ENCODE data around the gene STAC2.

STAC2 gene

GRCh38 chr17:39225308-39225958 is at the start of gene STAC2:
Gene STAC2, minus strand, starts transcription at chr17:39225945. Its CDS starts 443 bp downstream, at chr17:39225502.
- Histone ChIP-seq H3K9me2 (replicated peaks; ENCODE audit: insufficient read depth, low read length) (no peaks in the 10 kb centered on the region), H3K9me3 (ENCODE audit: insufficient read depth, low read length) (no peaks in the 10 kb centered on the region), H3K27ac (ENCODE audit: low read depth, low read length) (no peak within 1 kb of the TSS), H3K36me3 (ENCODE audit: low read length) (no peaks in the 10 kb centered on the region), H3K79me2 (ENCODE audit: insufficient read depth, low read length) (no peaks in the 10 kb centered on the region), H3K27me3 (ENCODE audit: low read length) (no peaks in the 10 kb centered on the region; the same call in 1 of the 2 replicates), H3K4me2 (ENCODE audit: low read depth, low read length, poor library complexity, severe bottlenecking) (no peak within 1 kb of the TSS), H2AFZ (ENCODE audit: low read depth, low read length, severe bottlenecking) (no peak within 1 kb of the TSS), H3K9ac (ENCODE audit: low read length) (no peak within 1 kb of the TSS), H3F3A (ENCODE audit: insufficient read depth) (no peaks in the 10 kb centered on the region), H3K4me3 (ENCODE audit: insufficient read depth, low read length, poor library complexity, severe bottlenecking) (no peak within 1 kb of the TSS), H4K20me1 (ENCODE audit: low read depth, low read length) (no peaks in the 10 kb centered on the region)
- no peak for TF ChIP-seq CTCF (IDR thresholded peaks at IDR 0.05; ENCODE audit: insufficient read depth, low read length, poor library complexity, severe bottlenecking)
- TF ChIP-seq EZH2phosphoT487 (conservative IDR thresholded peaks at IDR 0.05; ENCODE audit: low read length): no peak

GRCh38 chr17:39271546-39271945 is 45.8 kb upstream of the STAC2 start:
- TF ChIP-seq EZH2phosphoT487 (conservative IDR thresholded peaks at IDR 0.05; ENCODE audit: low read length) (no peak), CTCF (IDR thresholded peaks at IDR 0.05; ENCODE audit: insufficient read depth, low read length, poor library complexity, severe bottlenecking) (no peak)
- H3K9me3 ChIP-seq (ENCODE audit: insufficient read depth, low read length): no peaks in the 10 kb centered on the region
- no peaks in the 10 kb centered on the region for H3K9me2 ChIP-seq (replicated peaks; ENCODE audit: insufficient read depth, low read length)
- H3F3A ChIP-seq (ENCODE audit: insufficient read depth): no peaks in the 10 kb centered on the region
- no peak overlapping the region for H3K27ac ChIP-seq (ENCODE audit: low read depth, low read length)
- H2AFZ ChIP-seq (ENCODE audit: low read depth, low read length, severe bottlenecking): no peak overlapping the region
- no peaks in the 10 kb centered on the region for H3K36me3 ChIP-seq (ENCODE audit: low read length)
- no peak overlapping the region for H3K4me2 ChIP-seq (ENCODE audit: low read depth, low read length, poor library complexity, severe bottlenecking)
- H3K27me3 ChIP-seq (ENCODE audit: low read length): no peaks in the 10 kb centered on the region
- no peak overlapping the region for H3K9ac ChIP-seq (ENCODE audit: low read length)
- no peaks in the 10 kb centered on the region for H4K20me1 ChIP-seq (ENCODE audit: low read depth, low read length)
- H3K4me3 ChIP-seq (ENCODE audit: insufficient read depth, low read length, poor library complexity, severe bottlenecking): no peak overlapping the region
- no peaks in the 10 kb centered on the region for H3K79me2 ChIP-seq (ENCODE audit: insufficient read depth, low read length)

- H3K36me3 ChIP-seq (ENCODE audit: low read length): no peaks in the 10 kb centered on the region
- H3K9ac ChIP-seq (ENCODE audit: low read length): no peak overlapping the region
- H3K27ac ChIP-seq (ENCODE audit: low read depth, low read length): no peak overlapping the region
- no peak overlapping the region for H3K4me2 ChIP-seq (ENCODE audit: low read depth, low read length, poor library complexity, severe bottlenecking)
- no peak overlapping the region for H2AFZ ChIP-seq (ENCODE audit: low read depth, low read length, severe bottlenecking)
- no peaks in the 10 kb centered on the region for H3K9me3 ChIP-seq (ENCODE audit: insufficient read depth, low read length)
- H3F3A ChIP-seq (ENCODE audit: insufficient read depth): no peaks in the 10 kb centered on the region
- no peaks in the 10 kb centered on the region for H4K20me1 ChIP-seq (ENCODE audit: low read depth, low read length)
- H3K79me2 ChIP-seq (ENCODE audit: insufficient read depth, low read length): no peaks in the 10 kb centered on the region
- H3K9me2 ChIP-seq (replicated peaks; ENCODE audit: insufficient read depth, low read length): no peaks in the 10 kb centered on the region
- no peaks in the 10 kb centered on the region for H3K27me3 ChIP-seq (ENCODE audit: low read length)
- no peak overlapping the region for H3K4me3 ChIP-seq (ENCODE audit: insufficient read depth, low read length, poor library complexity, severe bottlenecking)
- TF ChIP-seq CTCF (IDR thresholded peaks at IDR 0.05; ENCODE audit: insufficient read depth, low read length, poor library complexity, severe bottlenecking) (no peak), EZH2phosphoT487 (conservative IDR thresholded peaks at IDR 0.05; ENCODE audit: low read length) (no peak)
Observed at GRCh38 chr17:39270923-39271322, 45.2 kb upstream of the STAC2 start.
